GM19099 (cell line): ENCODE data around the gene GRM8.

Experiments used
- POLR2A ChIP-seq: IDR thresholded peaks from 3 replicates; pipeline ENCODE4 v1.6.1; 2011; ENCODE audit warnings: low read depth; ENCODE audit not compliant: insufficient read length; ENCODE audit errors: extremely low read depth

Gene GRM8

GRCh38 chr7:126411032-126411820, 841.5 kb downstream of the GRM8 start:
- TF ChIP-seq POLR2A: no peak

- TF ChIP-seq POLR2A: no peak
Measured at GRCh38 chr7:126403040-126403439, 849.7 kb downstream of the GRM8 start.

GRCh38 chr7:126401918-126402317, 850.8 kb downstream of the GRM8 start:
- no peak for TF ChIP-seq POLR2A

GRCh38 chr7:126398851-126399529, 853.8 kb downstream of the GRM8 start:
- TF ChIP-seq POLR2A: no peak

GRCh38 chr7:126398285-126398684, 854.5 kb downstream of the GRM8 start:
- no peak for TF ChIP-seq POLR2A

- TF ChIP-seq POLR2A: no peak
Measured at GRCh38 chr7:126394406-126394805, 858.3 kb downstream of the GRM8 start.
